SK-N-SH (cell line): ENCODE measurements around the gene FAM131C. TPM values are rescaled to one million over a fixed set of nuclear protein-coding genes. Genes with fewer than 3 reads are reported as not detected.
"Not testable (repeated sequence)": the region's sequence is repeated elsewhere in the genome, so short reads cannot be mapped to it uniquely, and the experiment has no call there.

ENCODE experiments used
- CTCF ChIA-PET: fragments of 300-600, 350-600 bp; formaldehyde crosslinking; extraction: SDS; loops from one replicate; lab custom pipeline; 2021; lab: Yijun Ruan, JAX
- POLR2A ChIA-PET: fragments of 350-600 bp; sonication (Branson Sonifier 250); formaldehyde crosslinking; extraction: SDS; loops from one replicate; lab custom pipeline; 2020; ENCODE audit warnings: antibody characterized with exemption, inconsistent platforms; lab: Yijun Ruan, JAX
- DNase-seq: peaks from one replicate; pipeline ENCODE4 v3.0.0; 2012
- H2AFZ ChIP-seq: fragments of 200-600 bp; sonication (generic); 2 replicates; pipeline ENCODE4 v1.8.1; 2016; ENCODE audit warnings: antibody characterized with exemption, mild to moderate bottlenecking, low read depth
- H3F3A ChIP-seq: fragments of 200-600 bp; sonication (generic); replicated peaks from 2 replicates; pipeline ENCODE3; 2016; ENCODE audit warnings: antibody characterized with exemption, mild to moderate bottlenecking; ENCODE audit not compliant: insufficient read depth
- H3K27ac ChIP-seq, 2 experiments: fragments of 200-500 bp in 1 of 2; fragments of 200-600 bp in 1 of 2; sonication (Bioruptor generic) in 1 of 2; sonication (generic), shearing (Covaris generic) in 1 of 2; 2 replicates each; pipeline versions ENCODE4 v1.5.1 to v1.6.1; 2014 to 2016; ENCODE audit warnings: low read depth in 2 of 2, inconsistent platforms in 1 of 2, low read length in 1 of 2, mild to moderate bottlenecking in 1 of 2, mixed read lengths in 1 of 2
- H3K27me3 ChIP-seq: fragments of 200-600 bp; sonication (generic), shearing (Covaris generic); 2 replicates; pipeline ENCODE4 v1.6.1; 2016; ENCODE audit warnings: mixed run types; ENCODE audit not compliant: insufficient read depth
- H3K36me3 ChIP-seq, 2 experiments: fragments of 200-500 bp in 1 of 2; fragments of 200-600 bp in 1 of 2; sonication (Bioruptor generic) in 1 of 2; sonication (generic) in 1 of 2; replicated peaks in 1 of 2; 2 replicates each; pipeline versions ENCODE3 to v1.5.1; 2014 to 2016; ENCODE audit warnings: low read length in 1 of 2, mild to moderate bottlenecking in 1 of 2; ENCODE audit not compliant: insufficient read depth in 2 of 2, control insufficient read depth in 1 of 2
- H3K4me1 ChIP-seq, 2 experiments: fragments of 200-500 bp in 1 of 2; fragments of 200-600 bp in 1 of 2; sonication (Bioruptor generic) in 1 of 2; sonication (generic), shearing (Covaris generic) in 1 of 2; 2 replicates each; pipeline versions ENCODE4 v1.5.1 to v1.6.1; 2014 to 2016; ENCODE audit warnings: low read depth in 1 of 2, low read length in 1 of 2, mixed run types in 1 of 2; ENCODE audit not compliant: insufficient read depth in 2 of 2, control insufficient read depth in 1 of 2
- H3K4me2 ChIP-seq: fragments of 200-600 bp; sonication (generic), shearing (Covaris generic); 2 replicates; pipeline ENCODE4 v1.6.1; 2017; ENCODE audit warnings: mixed run types
- H3K4me3 ChIP-seq, 2 experiments: fragments of 200-500 bp in 1 of 2; fragments of 200-600 bp in 1 of 2; sonication (Bioruptor generic) in 1 of 2; sonication (generic), shearing (Covaris generic) in 1 of 2; 2 replicates each; pipeline versions ENCODE4 v1.5.1 to v1.8.1; 2014 to 2016; ENCODE audit warnings: low read depth in 2 of 2, inconsistent platforms in 1 of 2, low read length in 1 of 2, mild to moderate bottlenecking in 1 of 2, mixed read lengths in 1 of 2, moderate library complexity in 1 of 2
- H3K79me2 ChIP-seq: fragments of 200-600 bp; sonication (generic); 2 replicates; pipeline ENCODE4 v1.8.1; 2017; ENCODE audit warnings: mild to moderate bottlenecking; ENCODE audit not compliant: insufficient read depth
- H3K9ac ChIP-seq: fragments of 200-600 bp; sonication (generic); 2 replicates; pipeline ENCODE4 v1.6.1; 2017; ENCODE audit warnings: mixed run types
- H3K9me2 ChIP-seq: fragments of 200-600 bp; sonication (generic); 2 replicates; pipeline ENCODE4 v1.6.1; 2017; ENCODE audit warnings: mixed run types
- H3K9me3 ChIP-seq: fragments of 200-600 bp; sonication (generic); 2 replicates; pipeline ENCODE4 v1.6.1; 2017; ENCODE audit warnings: mixed run types, mild to moderate bottlenecking, moderate library complexity
- H4K20me1 ChIP-seq: fragments of 200-600 bp; sonication (generic); 2 replicates; pipeline ENCODE4 v1.6.1; 2017; ENCODE audit warnings: mild to moderate bottlenecking, mixed run types; ENCODE audit not compliant: insufficient read depth
- ELF1 ChIP-seq: IDR thresholded peaks from 2 replicates; pipeline ENCODE4 v1.4.0; 2012
- FOSL2 ChIP-seq: IDR thresholded peaks from 2 replicates; pipeline ENCODE4 v1.4.0; 2012; ENCODE audit warnings: low read depth, mild to moderate bottlenecking, moderate library complexity, borderline replicate concordance
- FOXJ3 ChIP-seq: sonication (generic); formaldehyde crosslinking; IDR thresholded peaks from 2 replicates; pipeline ENCODE4 v1.5.1; 2020; ENCODE audit warnings: mild to moderate bottlenecking, missing genetic modification reagents
- FOXM1 ChIP-seq: IDR thresholded peaks from 2 replicates; pipeline ENCODE4 v1.4.0; 2012; ENCODE audit warnings: low read depth, mild to moderate bottlenecking
- NFIC ChIP-seq: IDR thresholded peaks from 2 replicates; pipeline ENCODE4 v1.4.0; 2012; ENCODE audit warnings: borderline replicate concordance
- NRF1 ChIP-seq: IDR thresholded peaks from 2 replicates; pipeline ENCODE4 v1.6.1; 2012; ENCODE audit warnings: low read depth, mild to moderate bottlenecking, low read length
- POLR2AphosphoS5 ChIP-seq: IDR thresholded peaks from 2 replicates; pipeline ENCODE4 v1.6.1; 2012; ENCODE audit warnings: low read depth, low read length
- RAD21 ChIP-seq: IDR thresholded peaks from 2 replicates; pipeline ENCODE4 v1.6.1; 2012; ENCODE audit warnings: mild to moderate bottlenecking, low read length
- RCOR1 ChIP-seq: fragments of 150-350 bp; IDR thresholded peaks from 2 replicates; pipeline ENCODE4 v1.6.1; 2017; ENCODE audit warnings: antibody characterized with exemption, low read length
- RXRA ChIP-seq: IDR thresholded peaks from 2 replicates; pipeline ENCODE4 v1.4.0; 2012; ENCODE audit warnings: low read depth, mild to moderate bottlenecking, borderline replicate concordance
- SIN3A ChIP-seq: IDR thresholded peaks from 2 replicates; pipeline ENCODE4 v1.6.1; 2012; ENCODE audit warnings: low read depth, mild to moderate bottlenecking, low read length, moderate library complexity, borderline replicate concordance
- TCF12 ChIP-seq: IDR thresholded peaks from 2 replicates; pipeline ENCODE4 v1.4.0; 2012
- YY1 ChIP-seq: IDR thresholded peaks from 2 replicates; pipeline ENCODE4 v1.4.0; 2012; ENCODE audit warnings: low read depth, mild to moderate bottlenecking
- WGBS: methylation state at CpG from one replicate; pipeline ENCODE4 v1.1.6; 2017; ENCODE audit warnings: low lambda C conversion rate; 5-methylcytosine and 5-hydroxymethylcytosine counted together
- polyA plus RNA-seq, 3 experiments: library from polyadenylated mRNA; depleted of rRNA; stranded (reverse); fragments of >200 nt; gene quantifications; 2 replicates each; pipeline ENCODE4 v1.2.3, GENCODE V29; 2012
- TF ChIP-seq, protein P1 (sequence below): IDR thresholded peaks from 2 replicates; pipeline ENCODE4 v1.6.1; 2012; ENCODE audit warnings: mild to moderate bottlenecking, low read depth, low read length, moderate library complexity
- TF ChIP-seq, protein P2 (sequence below): IDR thresholded peaks from 2 replicates; pipeline ENCODE4 v1.4.0; 2012; ENCODE audit warnings: low read depth, borderline replicate concordance

Gene FAM131C
- polyA plus RNA-seq, 1 of the 3 experiments (the other 2 are of a cell fraction) = 1.6 TPM

DNA sequence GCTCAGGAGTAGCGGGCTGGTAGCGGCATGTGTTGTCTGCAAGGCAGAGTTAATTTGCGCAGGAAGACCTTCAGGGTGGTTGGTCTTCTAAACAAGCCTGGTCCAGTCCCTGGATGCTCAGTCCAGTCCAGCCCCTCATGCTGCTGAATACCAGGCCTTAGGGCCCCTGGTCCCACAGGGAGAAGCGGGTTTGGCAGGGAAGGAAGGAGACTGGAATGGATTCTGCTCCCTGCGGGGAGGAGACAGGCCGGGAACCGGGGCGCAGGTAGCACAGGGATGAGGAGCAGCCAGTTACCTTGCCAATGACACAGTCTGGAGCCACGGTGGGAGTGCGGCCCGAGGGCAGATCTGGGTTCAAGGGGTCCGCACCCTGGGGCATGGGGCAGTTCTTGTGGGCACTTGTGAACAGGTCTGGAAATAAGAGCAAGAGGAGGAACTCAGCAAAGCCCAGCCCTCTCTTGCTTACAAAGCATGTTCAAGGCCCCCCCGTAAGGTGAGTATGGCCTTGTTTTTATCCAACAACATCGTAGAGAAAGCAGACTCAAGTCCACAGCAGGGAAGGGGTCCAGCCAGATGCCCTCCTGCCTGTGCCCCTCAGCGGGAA is 10.1 kb downstream of the FAM131C start:
- no peak overlapping the region for H3K4me3 ChIP-seq
- TF ChIP-seq NRF1 (no peak), RAD21 (no peak), TCF12 (no peak), RXRA (no peak), FOSL2 (no peak), FOXJ3 (CRISPR knock-in tag) (no peak), ELF1 (no peak), NFIC (no peak), RCOR1 (no peak), POLR2AphosphoS5 (no peak), YY1 (no peak), FOXM1 (no peak), SIN3A (no peak)
- TF ChIP-seq, protein P1, sequence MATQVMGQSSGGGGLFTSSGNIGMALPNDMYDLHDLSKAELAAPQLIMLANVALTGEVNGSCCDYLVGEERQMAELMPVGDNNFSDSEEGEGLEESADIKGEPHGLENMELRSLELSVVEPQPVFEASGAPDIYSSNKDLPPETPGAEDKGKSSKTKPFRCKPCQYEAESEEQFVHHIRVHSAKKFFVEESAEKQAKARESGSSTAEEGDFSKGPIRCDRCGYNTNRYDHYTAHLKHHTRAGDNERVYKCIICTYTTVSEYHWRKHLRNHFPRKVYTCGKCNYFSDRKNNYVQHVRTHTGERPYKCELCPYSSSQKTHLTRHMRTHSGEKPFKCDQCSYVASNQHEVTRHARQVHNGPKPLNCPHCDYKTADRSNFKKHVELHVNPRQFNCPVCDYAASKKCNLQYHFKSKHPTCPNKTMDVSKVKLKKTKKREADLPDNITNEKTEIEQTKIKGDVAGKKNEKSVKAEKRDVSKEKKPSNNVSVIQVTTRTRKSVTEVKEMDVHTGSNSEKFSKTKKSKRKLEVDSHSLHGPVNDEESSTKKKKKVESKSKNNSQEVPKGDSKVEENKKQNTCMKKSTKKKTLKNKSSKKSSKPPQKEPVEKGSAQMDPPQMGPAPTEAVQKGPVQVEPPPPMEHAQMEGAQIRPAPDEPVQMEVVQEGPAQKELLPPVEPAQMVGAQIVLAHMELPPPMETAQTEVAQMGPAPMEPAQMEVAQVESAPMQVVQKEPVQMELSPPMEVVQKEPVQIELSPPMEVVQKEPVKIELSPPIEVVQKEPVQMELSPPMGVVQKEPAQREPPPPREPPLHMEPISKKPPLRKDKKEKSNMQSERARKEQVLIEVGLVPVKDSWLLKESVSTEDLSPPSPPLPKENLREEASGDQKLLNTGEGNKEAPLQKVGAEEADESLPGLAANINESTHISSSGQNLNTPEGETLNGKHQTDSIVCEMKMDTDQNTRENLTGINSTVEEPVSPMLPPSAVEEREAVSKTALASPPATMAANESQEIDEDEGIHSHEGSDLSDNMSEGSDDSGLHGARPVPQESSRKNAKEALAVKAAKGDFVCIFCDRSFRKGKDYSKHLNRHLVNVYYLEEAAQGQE = no peak
- TF ChIP-seq, protein P2, sequence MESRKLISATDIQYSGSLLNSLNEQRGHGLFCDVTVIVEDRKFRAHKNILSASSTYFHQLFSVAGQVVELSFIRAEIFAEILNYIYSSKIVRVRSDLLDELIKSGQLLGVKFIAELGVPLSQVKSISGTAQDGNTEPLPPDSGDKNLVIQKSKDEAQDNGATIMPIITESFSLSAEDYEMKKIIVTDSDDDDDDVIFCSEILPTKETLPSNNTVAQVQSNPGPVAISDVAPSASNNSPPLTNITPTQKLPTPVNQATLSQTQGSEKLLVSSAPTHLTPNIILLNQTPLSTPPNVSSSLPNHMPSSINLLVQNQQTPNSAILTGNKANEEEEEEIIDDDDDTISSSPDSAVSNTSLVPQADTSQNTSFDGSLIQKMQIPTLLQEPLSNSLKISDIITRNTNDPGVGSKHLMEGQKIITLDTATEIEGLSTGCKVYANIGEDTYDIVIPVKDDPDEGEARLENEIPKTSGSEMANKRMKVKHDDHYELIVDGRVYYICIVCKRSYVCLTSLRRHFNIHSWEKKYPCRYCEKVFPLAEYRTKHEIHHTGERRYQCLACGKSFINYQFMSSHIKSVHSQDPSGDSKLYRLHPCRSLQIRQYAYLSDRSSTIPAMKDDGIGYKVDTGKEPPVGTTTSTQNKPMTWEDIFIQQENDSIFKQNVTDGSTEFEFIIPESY = no peak
- no peaks in the 10 kb centered on the region for H4K20me1 ChIP-seq
- no peaks in the 10 kb centered on the region for H3K9me2 ChIP-seq
- H3K4me2 ChIP-seq = no peak overlapping the region
- no peaks in the 10 kb centered on the region for H3K9me3 ChIP-seq
- no peaks in the 10 kb centered on the region for H3K27me3 ChIP-seq
- no peak for DNase-seq
- H2AFZ ChIP-seq = no peak overlapping the region
- H3K79me2 ChIP-seq = no peaks in the 10 kb centered on the region
- no peak overlapping the region for H3K9ac ChIP-seq
- H3K36me3 ChIP-seq = no peaks in the 10 kb centered on the region
- ChIA-PET POLR2A (no interaction called here), CTCF (interaction anchor here (2.1 kb wide), 1 partner anchor 9 kb away, joined by 11 read pairs; the partner anchor contains the start of gene FAM131C)
- peaks cover 0 to 4% of the 10 kb centered on the region in 2 experiments; a peak in 1 of 4 replicates for H3K4me1 ChIP-seq
- 88% methylated on average over 11 of the region's 15 CpGs for WGBS
- H3F3A ChIP-seq = peaks cover 3% of the 10 kb centered on the region
- no peak overlapping the region for H3K27ac ChIP-seq

DNA sequence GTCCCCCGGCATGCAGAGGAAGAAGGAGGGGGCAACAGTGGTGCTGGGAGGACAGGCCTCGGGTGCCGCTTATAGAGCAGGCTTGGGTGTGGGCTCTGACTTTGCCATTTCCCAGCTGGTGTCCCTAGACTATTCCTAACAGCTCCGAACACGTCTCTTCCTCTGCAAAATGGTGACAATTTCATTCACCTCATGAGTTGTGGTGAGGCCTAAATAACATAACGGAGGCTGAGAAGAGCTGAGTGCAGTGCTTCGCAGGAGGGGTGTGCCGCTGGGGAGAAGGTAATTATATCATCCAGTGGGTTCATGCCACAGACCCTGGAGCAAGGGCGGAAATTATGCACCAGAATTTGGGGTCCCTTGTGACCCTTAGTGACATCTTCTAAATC is 10.8 kb downstream of the FAM131C start:
- DNase-seq, H3F3A ChIP-seq, H3K36me3 ChIP-seq, H2AFZ ChIP-seq, H3K79me2 ChIP-seq, H3K4me3 ChIP-seq, H3K4me2 ChIP-seq, H3K9ac ChIP-seq, CTCF ChIA-PET, H3K27ac ChIP-seq, H4K20me1 ChIP-seq, H3K27me3 ChIP-seq, H3K9me3 ChIP-seq, H3K4me1 ChIP-seq, H3K9me2 ChIP-seq, POLR2A ChIA-PET: not testable (repeated sequence)
- 89% methylated on average over 9 of the region's 9 CpGs for WGBS

DNA sequence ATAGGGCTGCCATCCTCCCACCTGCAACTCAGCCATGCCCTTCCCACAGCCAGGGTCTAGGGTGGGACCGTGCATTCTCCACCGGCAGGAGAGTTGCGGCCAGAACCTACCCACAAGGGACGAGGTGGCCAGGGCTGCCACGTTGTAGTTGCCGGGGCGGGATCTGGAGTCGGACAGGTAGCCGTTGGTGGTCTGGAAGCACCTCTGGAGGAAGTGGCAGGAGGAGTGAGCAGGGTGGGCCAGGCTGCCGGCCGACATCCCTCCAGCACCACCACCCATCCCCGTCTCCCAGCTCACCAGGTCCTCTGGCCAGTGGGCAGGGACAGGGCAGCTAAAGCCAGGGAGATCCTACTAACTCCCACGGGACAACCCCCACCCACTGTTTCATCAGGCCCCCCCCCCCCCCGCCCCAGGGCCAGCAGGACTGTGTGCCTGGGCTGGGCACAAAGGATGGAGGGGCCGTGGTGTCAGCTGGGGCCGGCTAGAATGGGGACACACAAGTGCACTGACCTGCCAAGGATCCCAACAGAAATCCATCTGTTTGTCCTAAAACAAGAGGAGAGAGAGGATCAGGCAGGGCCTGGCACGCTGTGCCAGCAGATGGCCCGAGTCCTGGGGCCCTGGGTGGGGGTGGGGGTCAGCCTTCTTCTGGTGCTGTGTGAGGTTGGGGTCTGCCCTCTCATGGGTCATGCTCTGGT is 11.3 kb downstream of the FAM131C start:
- H3K79me2 ChIP-seq, H3K9me3 ChIP-seq, H2AFZ ChIP-seq, H3K9me2 ChIP-seq, DNase-seq, H3F3A ChIP-seq, H3K27me3 ChIP-seq, H3K4me2 ChIP-seq, H4K20me1 ChIP-seq, H3K9ac ChIP-seq, H3K36me3 ChIP-seq, POLR2A ChIA-PET, H3K27ac ChIP-seq, H3K4me3 ChIP-seq, H3K4me1 ChIP-seq: not testable (repeated sequence)
- 73% methylated on average over 12 of the region's 18 CpGs for WGBS
- CTCF ChIA-PET = interaction anchor here (1.2 kb wide), 1 partner anchor 17 kb away, joined by 6 read pairs; no protein-coding TSS in a partner anchor
